ENCODE data around the gene CHAF1B.

GRCh38 chr21:36338975-36339374 lies 46.2 kb upstream of the CHAF1B start:
- TF ChIP-seq SIN3A (IDR thresholded peaks at IDR 0.05; ENCODE audit: borderline replicate concordance, low read depth, low read length) (no peak), TAF1 (IDR thresholded peaks at IDR 0.05; ENCODE audit: borderline replicate concordance, low read depth, low read length) (no peak), RFX5 (IDR thresholded peaks at IDR 0.05; ENCODE audit: low read length) (no peak), CTCF (IDR thresholded peaks at IDR 0.05) (no peak), REST (IDR thresholded peaks at IDR 0.05; ENCODE audit: low read depth, low read length) (no peak)

Measured in SK-N-SH (cell line).